Measurements from ENCODE around the gene MRPL39.
A peak's percentile ranks its signal among the peaks of the same experiment; 100 is the strongest.

The MRPL39 gene

GRCh38 chr21:25614441-25614840, 7.2 kb upstream of the MRPL39 start:
- DNase-seq: no peak

- peak; percentile 86 to 92 (median 88) for DNase-seq
Measured at GRCh38 chr21:25608044-25608737, 910 bp upstream of the MRPL39 start.

- no peak for DNase-seq
Measured at GRCh38 chr21:25589887-25590286, 17.4 kb downstream of the MRPL39 start.

GRCh38 chr21:25586791-25587190, 20.5 kb downstream of the MRPL39 start:
- no peak for DNase-seq

GRCh38 chr21:25586326-25586725, 21.0 kb downstream of the MRPL39 start:
- DNase-seq: no peak

- no peak for DNase-seq
Measured at GRCh38 chr21:25584833-25585676, 22.2 kb downstream of the MRPL39 start.

GRCh38 chr21:25583370-25584130, 23.7 kb downstream of the MRPL39 start:
- no peak for DNase-seq

GRCh38 chr21:25582888-25583287, 24.4 kb downstream of the MRPL39 start:
- no peak for DNase-seq

- no peak for DNase-seq
Measured at GRCh38 chr21:25582164-25582790, 25.0 kb downstream of the MRPL39 start.

GRCh38 chr21:25581582-25581981, 25.7 kb downstream of the MRPL39 start:
- no peak for DNase-seq

GRCh38 chr21:25580912-25581260, 26.4 kb downstream of the MRPL39 start:
- no peak for DNase-seq

GRCh38 chr21:25579226-25580013, 27.9 kb downstream of the MRPL39 start:
- no peak for DNase-seq

GRCh38 chr21:25578056-25578961, 29.0 kb downstream of the MRPL39 start:
- no peak for DNase-seq

- no peak for DNase-seq
Measured at GRCh38 chr21:25577424-25578055, 29.7 kb downstream of the MRPL39 start.

GRCh38 chr21:25573409-25574206, 33.7 kb downstream of the MRPL39 start:
- DNase-seq: peak; percentile 77 to 94 (median 88)

GRCh38 chr21:25572861-25573310, 34.4 kb downstream of the MRPL39 start:
- DNase-seq: peak; percentile 10 to 66 (median 38)

GRCh38 chr21:25571726-25572121, 35.6 kb downstream of the MRPL39 start:
- DNase-seq: no peak

GRCh38 chr21:25569711-25570110, 37.6 kb downstream of the MRPL39 start:
- DNase-seq: no peak

GRCh38 chr21:25569084-25569483, 38.2 kb downstream of the MRPL39 start:
- DNase-seq: no peak
